HG03103 (cell line): ENCODE data around the gene NKD2.
"Not testable (repeated sequence)": the region's sequence is repeated elsewhere in the genome, so short reads cannot be mapped to it uniquely, and the experiment has no call there.

Source experiments
- ATAC-seq: cut with Tn5 transposase; IDR thresholded peaks from one replicate; pipeline ENCODE4 v1.9.1; 2021; ENCODE audit warnings: low read depth; ENCODE audit not compliant: unreplicated experiment

Gene NKD2

DNA sequence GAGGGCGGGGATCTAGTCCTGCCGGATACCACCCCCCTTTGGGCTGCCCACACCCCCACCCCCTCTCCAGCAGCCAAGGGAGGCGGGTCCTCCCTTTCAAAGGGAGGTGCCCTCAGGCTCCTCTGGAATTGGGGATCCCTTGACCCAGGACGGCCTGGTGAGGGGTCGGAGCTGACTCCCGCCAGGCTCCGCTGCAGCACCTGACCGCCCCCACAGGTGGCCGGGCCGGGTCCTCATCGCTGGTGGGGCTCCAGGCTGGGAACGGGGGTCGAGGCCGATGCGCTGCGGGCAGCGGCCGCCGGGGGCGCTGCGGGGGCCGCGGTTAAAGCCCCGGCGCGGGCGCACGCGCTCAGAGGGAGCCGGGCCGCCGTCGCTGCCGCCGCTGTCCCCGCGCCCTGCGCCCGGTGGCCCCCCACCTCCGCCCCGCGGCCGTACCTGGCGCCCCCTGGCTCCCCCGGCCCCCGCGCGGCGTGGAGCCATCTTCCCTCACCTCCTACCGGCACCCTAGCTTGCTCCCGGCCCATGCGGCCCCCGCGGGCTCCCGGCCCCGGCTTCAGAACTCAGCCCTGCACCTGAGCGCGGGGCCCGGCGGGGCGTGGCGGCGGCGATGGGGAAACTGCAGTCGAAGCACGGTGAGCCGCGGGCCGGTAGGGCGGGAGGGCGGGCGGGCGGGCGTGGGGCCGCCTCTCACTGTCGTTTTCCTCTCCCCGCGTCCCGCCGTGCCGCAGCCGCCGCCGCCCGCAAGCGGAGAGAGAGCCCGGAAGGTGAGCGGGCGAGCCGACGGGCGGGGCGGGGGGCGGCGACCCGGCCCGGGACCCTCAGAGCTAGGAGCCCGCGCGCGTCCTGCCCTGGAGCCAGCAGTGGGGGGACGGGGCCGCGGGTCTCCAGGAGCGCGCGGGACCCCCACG, at the start of gene NKD2:
TSS of gene NKD2 (plus strand) at position 352 of the 908 bp plus-strand sequence. CDS start at position 608, 256 bp downstream.
- peak; percentile 40 for ATAC-seq

DNA sequence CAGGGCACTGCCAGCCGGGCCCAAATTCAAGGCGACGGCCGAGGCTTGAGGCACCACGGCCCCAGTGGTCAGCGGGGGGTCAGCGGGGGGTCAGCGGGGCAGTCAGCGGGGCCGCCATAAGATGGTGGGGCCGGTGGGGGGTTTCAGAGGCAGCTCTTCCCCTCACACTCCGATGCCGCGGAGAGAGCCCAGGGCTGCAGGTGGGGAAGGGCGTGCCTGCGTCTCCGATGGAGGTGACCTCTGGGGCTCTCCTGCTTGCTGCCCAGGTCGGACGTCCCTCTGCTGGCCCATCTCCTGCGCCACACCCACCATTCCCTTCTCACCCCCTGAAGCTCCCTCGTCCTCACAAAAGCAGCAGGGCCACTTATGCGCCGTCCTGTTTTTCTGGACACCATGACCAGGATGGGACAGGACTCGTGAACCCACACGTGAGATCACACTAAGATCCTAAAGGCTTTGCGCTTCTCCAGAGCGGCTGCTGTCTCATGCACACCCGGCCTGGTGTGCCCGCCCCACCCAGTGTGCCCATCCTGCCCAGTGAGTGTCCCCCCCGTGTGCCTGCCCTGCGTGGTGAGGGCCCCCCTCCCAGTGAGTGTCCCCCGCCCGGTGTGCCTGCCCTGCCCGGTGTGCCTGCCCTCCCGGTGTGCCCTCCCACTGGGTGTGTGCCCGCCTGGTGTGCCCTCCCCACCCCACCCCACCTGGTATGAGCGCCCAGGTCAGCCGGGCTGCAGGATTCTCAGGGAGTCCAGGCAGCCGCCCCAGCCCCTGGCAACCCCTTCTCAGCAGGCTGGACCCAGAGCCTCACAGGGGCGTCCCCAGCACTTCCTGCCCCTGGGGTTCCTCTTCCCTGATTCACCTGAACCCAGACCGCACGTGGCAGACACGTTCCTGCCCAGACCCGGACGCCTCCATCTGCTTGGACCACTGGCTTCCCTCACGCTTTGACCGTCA, 48.7 kb upstream of the NKD2 start:
- ATAC-seq, result no peak

DNA sequence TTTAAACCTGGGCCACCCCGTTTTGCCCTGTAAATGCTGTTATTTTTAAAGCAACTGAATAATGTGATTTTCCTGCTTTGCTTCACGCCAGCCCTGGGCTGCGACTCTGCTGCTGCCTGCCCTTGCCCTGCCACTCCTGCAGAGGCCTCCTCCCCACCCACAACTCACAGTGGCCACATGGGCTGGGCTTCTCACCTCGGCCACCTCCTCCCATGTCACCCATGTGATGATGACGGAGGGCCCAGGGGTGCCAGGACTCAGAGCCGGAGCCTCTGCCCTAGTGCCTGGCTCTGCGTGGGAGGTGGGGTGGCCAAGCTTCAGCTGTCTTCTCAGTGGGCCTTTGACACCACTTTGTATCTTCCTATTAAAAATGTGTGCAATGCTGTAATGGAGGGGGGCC, 48.1 kb upstream of the NKD2 start:
- no peak for ATAC-seq

GRCh38 chr5:961002-961710, 47.4 kb upstream of the NKD2 start:
- ATAC-seq, result no peak

- ATAC-seq, result no peak
These were observed 46.8 kb upstream of the NKD2 start for GRCh38 chr5:961711-962240.

DNA sequence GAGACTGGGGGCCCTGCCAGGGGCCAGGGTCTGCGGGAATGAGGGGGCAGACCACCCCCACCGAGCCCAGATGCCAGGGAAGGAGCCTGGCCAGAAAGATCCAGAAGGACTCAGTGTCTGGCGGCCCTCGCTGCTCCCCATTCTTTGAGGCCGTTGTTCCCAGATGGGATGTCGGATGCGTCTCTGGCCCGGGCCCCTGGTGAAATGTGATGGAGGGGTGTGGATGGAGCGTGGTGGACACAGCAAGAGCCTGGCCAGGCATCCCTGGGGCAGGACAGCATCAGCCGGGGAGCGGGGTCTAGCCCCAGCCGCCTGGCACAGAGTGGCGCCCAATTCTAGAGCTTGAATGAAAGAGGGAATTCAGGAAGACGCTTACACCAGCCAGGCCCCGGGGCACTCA, 46.2 kb upstream of the NKD2 start:
- ATAC-seq, result no peak

GRCh38 chr5:962801-963200, 45.8 kb upstream of the NKD2 start:
- ATAC-seq, result no peak

- no peak for ATAC-seq
These were observed 45.3 kb upstream of the NKD2 start for GRCh38 chr5:963310-963672.

- peak; percentile 71 for ATAC-seq
These were observed 44.7 kb upstream of the NKD2 start for GRCh38 chr5:963673-964531.

- ATAC-seq, result no peak
These were observed 43.8 kb upstream of the NKD2 start for GRCh38 chr5:964821-965220.

DNA sequence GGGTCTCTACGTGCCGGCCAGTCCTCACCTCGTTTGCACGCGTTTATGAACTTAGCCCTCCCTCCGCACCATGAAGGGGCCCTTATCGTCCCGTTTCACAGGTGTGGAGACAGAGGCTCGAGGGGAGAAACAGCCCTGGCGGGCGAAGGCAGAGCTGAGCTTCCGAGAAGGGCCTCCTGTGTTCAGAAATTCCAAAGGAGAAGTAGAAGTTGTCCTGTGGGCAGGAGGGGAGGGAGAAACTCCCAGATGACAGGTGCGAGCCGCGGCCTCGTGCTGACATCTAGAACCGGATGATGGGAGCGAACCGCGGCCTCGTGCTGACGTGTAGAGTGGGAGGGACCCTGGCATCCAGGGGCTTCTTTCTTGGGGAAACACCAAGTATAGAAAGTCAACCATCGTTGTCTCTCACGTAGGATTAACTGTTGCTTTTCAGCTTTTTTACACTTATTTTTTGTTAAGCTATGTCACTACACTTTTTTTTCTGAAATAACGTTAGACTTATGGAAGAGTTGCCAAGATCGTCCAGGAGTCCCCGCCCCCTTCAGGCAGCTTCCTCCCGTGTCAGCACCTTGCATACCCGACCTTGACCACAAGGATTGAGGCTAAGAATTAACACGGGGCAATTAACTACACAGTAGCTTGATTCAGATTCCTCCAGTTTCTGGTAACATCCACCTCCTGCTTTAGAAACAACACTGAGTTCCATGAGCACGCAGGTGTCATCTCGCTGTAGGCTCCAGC, 42.8 kb upstream of the NKD2 start:
- ATAC-seq, result no peak

- no peak for ATAC-seq
These were observed 42.3 kb upstream of the NKD2 start for GRCh38 chr5:966345-966710.

DNA sequence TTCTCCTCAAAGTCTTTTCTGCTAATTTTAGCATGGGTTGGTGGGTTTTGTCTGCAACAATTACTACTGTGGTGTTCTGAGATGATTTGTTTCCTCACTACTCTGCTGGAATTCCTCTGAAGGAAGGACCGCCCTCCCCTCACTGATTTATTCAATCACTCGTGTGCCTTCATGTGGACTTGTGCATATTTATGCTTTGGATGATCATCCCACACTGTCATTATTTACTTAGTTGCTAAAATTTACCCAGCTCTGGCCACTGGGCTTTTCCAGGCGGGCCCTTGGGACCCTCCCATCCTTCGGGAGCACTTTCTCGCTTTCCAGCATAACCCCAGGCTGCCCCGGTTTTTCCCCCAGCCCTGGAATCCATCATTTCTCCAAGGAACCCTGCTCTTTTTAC, 41.7 kb upstream of the NKD2 start:
- no peak for ATAC-seq

GRCh38 chr5:968881-969280, 39.7 kb upstream of the NKD2 start:
- ATAC-seq, result no peak

DNA sequence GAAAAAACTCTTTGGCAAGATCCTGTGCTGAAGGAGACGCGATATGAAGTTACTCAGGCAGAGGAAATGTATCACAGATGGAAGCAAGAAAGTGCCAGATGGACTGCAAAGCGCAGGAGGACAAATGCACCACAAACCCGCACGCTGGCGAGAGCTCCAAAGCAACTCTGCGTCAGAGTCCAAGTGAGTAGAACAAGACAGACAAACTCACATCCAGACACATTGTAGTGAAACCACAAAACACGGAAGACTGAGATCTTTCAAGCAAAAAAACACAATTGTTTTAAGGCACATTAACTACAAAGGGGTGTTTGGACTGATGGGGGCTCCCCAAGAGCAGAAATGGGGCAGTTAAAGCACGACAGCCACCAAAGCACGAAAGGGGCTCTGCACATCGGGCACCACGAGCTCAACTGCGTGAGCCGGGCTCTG, 39.2 kb upstream of the NKD2 start:
- no peak for ATAC-seq

DNA sequence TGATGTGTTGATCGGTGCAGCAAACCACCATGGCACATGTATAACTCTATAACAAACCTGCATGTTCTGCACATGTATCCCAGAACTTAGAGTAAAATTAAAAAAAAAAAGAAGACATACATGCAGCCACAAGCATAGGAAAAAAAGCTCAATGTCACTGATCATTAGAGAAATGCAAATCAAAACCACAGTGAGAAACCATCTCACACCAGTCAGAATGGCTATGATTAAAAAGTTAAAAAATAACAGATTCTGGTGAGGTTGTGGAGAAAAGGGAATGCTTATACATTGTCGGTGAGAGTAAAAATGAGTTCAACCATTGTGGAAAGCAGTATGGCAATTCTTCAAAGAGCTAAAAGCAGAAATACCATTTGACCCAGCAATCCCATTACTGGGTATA, 36.0 kb upstream of the NKD2 start:
- ATAC-seq, result not testable (repeated sequence)

DNA sequence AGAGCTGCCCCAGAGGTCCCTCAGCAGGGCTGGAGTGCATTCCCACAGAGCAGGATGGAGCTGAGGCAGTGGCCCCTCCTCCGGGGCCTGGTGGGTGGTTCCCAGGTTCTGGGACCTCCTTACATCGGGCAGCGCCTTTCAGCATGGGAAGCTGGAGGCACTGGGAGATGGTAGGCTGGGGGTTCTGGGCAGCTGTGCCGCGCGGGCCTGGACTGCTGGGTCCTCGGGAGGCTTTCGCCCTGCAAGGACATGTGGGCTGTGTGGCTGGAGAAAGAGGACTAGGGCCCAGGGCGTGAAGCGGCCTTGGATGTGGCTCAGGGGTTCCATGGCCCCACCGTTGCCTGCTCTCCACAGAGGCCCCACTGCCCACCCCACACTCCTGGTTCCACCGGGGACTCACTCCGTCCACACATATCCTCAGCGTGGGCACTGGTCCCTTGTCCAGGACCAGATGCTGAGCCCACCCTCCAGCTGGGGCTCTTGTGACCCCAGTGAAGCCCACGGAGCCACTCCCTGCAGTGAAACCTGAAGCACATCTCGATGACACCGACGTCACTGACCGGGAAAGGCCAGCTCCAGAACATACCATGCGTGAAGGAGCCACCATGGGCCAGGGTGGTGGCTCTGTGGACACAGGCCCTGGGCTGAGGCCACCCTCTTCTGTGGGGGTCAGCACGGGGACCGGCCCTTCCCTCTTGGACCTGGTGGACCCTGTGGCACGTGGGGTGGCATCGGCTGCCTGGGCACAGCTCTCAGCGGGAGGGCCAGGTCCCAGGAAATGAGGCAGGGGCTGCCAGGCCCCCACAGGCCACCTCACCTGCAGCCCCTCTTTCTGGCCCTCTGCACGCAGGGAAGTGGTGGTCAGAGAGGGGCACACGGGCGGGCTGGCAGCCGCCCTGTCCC, 31.5 kb upstream of the NKD2 start:
- no peak for ATAC-seq

DNA sequence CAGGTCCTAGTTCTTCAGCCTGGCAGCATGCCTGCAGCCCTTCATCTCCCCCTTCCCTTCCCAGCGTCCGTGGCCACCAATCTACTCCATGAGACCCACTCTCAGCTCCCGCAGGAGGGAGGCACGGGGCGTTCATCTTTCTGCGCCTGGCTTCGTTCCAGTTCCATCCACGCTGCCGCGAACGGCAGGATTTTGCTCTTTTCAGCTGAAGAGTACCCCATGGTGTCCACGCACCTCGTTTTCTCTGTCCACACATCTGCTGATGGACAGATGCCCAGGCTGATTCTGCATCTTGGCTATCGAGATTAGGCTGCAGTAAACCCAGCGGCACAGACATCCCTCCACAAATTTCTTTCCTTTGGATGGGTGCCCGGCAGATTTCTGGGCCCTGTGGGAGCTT, 30.5 kb upstream of the NKD2 start:
- no peak for ATAC-seq
